Measurements from ENCODE around the gene MPP2.

Gene MPP2

GRCh38 chr17:43881181-43881580, 26.2 kb downstream of the MPP2 start:
- TF ChIP-seq CTCF (IDR thresholded peaks at IDR 0.05; ENCODE audit: control insufficient read depth, insufficient read depth, low read depth, low read length, missing control alignments) = no peak
- H3K4me3 ChIP-seq (ENCODE audit: control insufficient read depth, low read depth, low read length) = no peak overlapping the region
- no peak for DNase-seq (ENCODE audit: low read depth)

GRCh38 chr17:43880420-43880991, 26.8 kb downstream of the MPP2 start:
- no peak overlapping the region for H3K4me3 ChIP-seq (ENCODE audit: control insufficient read depth, low read depth, low read length)
- no peak for DNase-seq (ENCODE audit: low read depth)
- TF ChIP-seq CTCF (IDR thresholded peaks at IDR 0.05; ENCODE audit: control insufficient read depth, insufficient read depth, low read depth, low read length, missing control alignments) = peak; percentile 63

- H3K4me3 ChIP-seq (ENCODE audit: control insufficient read depth, low read depth, low read length) = no peak overlapping the region
- no peak for DNase-seq (ENCODE audit: low read depth)
- TF ChIP-seq CTCF (IDR thresholded peaks at IDR 0.05; ENCODE audit: control insufficient read depth, insufficient read depth, low read depth, low read length, missing control alignments) = no peak
Measured at GRCh38 chr17:43879723-43880419, 27.5 kb downstream of the MPP2 start.

- TF ChIP-seq CTCF (IDR thresholded peaks at IDR 0.05; ENCODE audit: control insufficient read depth, insufficient read depth, low read depth, low read length, missing control alignments) = peak; percentile 99
- peak; percentile 67 for DNase-seq (ENCODE audit: low read depth)
- H3K4me3 ChIP-seq (ENCODE audit: control insufficient read depth, low read depth, low read length) = no peak overlapping the region
Measured at GRCh38 chr17:43878260-43879175, 28.8 kb downstream of the MPP2 start.

- no peak overlapping the region for H3K4me3 ChIP-seq (ENCODE audit: control insufficient read depth, low read depth, low read length)
- no peak for TF ChIP-seq CTCF (IDR thresholded peaks at IDR 0.05; ENCODE audit: control insufficient read depth, insufficient read depth, low read depth, low read length, missing control alignments)
- DNase-seq (ENCODE audit: low read depth) = no peak
Measured at GRCh38 chr17:43877451-43878155, 29.7 kb downstream of the MPP2 start.

GRCh38 chr17:43877031-43877430, 30.3 kb downstream of the MPP2 start:
- H3K4me3 ChIP-seq (ENCODE audit: control insufficient read depth, low read depth, low read length) = no peak overlapping the region
- no peak for DNase-seq (ENCODE audit: low read depth)
- TF ChIP-seq CTCF (IDR thresholded peaks at IDR 0.05; ENCODE audit: control insufficient read depth, insufficient read depth, low read depth, low read length, missing control alignments) = no peak
